Testis (tissue), 2 donors: ENCODE measurements around the gene PPM1B.

Experiments used
- POLR2A ChIP-seq: fragments of 450-650 bp; IDR thresholded peaks from one replicate; pipeline ENCODE4 v1.6.1; 2017; ENCODE audit warnings: antibody characterized with exemption, mild to moderate bottlenecking, moderate library complexity
- TF ChIP-seq, protein P1 (sequence below), 3 experiments: fragments of 450-650 bp in 2 of 3; fragments of 200-600 bp in 1 of 3; sonication (generic) in 1 of 3; IDR thresholded peaks; one replicate each; pipeline ENCODE4 v1.5.1; 2016 to 2019; ENCODE audit warnings: antibody characterized with exemption in 3 of 3, mild to moderate bottlenecking in 2 of 3, moderate library complexity in 1 of 3

GRCh38 chr2:44275927-44276303, 107.2 kb downstream of the PPM1B start:
- TF ChIP-seq, protein P1, sequence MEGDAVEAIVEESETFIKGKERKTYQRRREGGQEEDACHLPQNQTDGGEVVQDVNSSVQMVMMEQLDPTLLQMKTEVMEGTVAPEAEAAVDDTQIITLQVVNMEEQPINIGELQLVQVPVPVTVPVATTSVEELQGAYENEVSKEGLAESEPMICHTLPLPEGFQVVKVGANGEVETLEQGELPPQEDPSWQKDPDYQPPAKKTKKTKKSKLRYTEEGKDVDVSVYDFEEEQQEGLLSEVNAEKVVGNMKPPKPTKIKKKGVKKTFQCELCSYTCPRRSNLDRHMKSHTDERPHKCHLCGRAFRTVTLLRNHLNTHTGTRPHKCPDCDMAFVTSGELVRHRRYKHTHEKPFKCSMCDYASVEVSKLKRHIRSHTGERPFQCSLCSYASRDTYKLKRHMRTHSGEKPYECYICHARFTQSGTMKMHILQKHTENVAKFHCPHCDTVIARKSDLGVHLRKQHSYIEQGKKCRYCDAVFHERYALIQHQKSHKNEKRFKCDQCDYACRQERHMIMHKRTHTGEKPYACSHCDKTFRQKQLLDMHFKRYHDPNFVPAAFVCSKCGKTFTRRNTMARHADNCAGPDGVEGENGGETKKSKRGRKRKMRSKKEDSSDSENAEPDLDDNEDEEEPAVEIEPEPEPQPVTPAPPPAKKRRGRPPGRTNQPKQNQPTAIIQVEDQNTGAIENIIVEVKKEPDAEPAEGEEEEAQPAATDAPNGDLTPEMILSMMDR (IDR thresholded peaks at IDR 0.05), result no peak
- TF ChIP-seq POLR2A, result no peak
